Transverse colon (tissue), 4 donors: ENCODE results near the gene MCRS1. TPM values are rescaled to one million over a fixed set of nuclear protein-coding genes. Genes with fewer than 3 reads are reported as not detected.

Experiments used
- DNase-seq: peaks from one replicate; pipeline ENCODE4 v3.0.0-alpha.2; 2019
- H3K27ac ChIP-seq, 4 donors: fragments of 200-600 bp; sonication (generic); 2 replicates each; pipeline ENCODE4 v1.5.1; 2016 to 2018; ENCODE audit warnings: inconsistent platforms in 4 of 4
- H3K27me3 ChIP-seq: fragments of 200-600 bp; sonication (generic); 2 replicates; pipeline ENCODE4 v1.5.1; 2017; ENCODE audit warnings: inconsistent platforms
- H3K36me3 ChIP-seq, 4 donors: fragments of 200-600 bp; sonication (generic); 2 replicates each; pipeline ENCODE4 v1.5.1; 2017 to 2019; ENCODE audit warnings: inconsistent platforms in 4 of 4
- H3K4me1 ChIP-seq, 4 donors: fragments of 200-600 bp; sonication (generic); 2 replicates each; pipeline ENCODE4 v1.5.1; 2017 to 2020; ENCODE audit warnings: inconsistent platforms in 4 of 4
- H3K4me3 ChIP-seq, 4 donors: fragments of 200-600 bp; sonication (generic); 1 replicate in 1 of 4; 2 replicates in 3 of 4; pipeline versions ENCODE4 v1.5.1 to v1.6.1; 2017 to 2019; ENCODE audit warnings: inconsistent platforms in 4 of 4
- H3K9me3 ChIP-seq, 2 donors: fragments of 200-600 bp; sonication (generic); 2 replicates each; pipeline ENCODE4 v1.5.1; 2017 to 2019; ENCODE audit warnings: inconsistent platforms in 2 of 2
- CTCF ChIP-seq, 5 experiments: fragments of 200-600 bp in 3 of 5; fragments of 450-650 bp in 2 of 5; sonication (generic) in 3 of 5; IDR thresholded peaks; 1 replicate in 2 of 5; 2 replicates in 3 of 5; pipeline ENCODE4 v1.5.1; 2016 to 2017; ENCODE audit warnings: antibody characterized with exemption in 5 of 5, inconsistent platforms in 3 of 5, mild to moderate bottlenecking in 2 of 5, moderate library complexity in 1 of 5
- EP300 ChIP-seq: sonication (generic); formaldehyde crosslinking; IDR thresholded peaks from one replicate; pipeline ENCODE4 v1.6.1; 2017; ENCODE audit warnings: antibody characterized with exemption, low read depth
- POLR2A ChIP-seq: fragments of 450-650 bp; IDR thresholded peaks from one replicate; pipeline ENCODE4 v1.6.1; 2016; ENCODE audit warnings: antibody characterized with exemption, mild to moderate bottlenecking, moderate library complexity
- POLR2AphosphoS5 ChIP-seq, 3 donors: sonication (generic); formaldehyde crosslinking; IDR thresholded peaks; one replicate each; pipeline ENCODE4 v1.6.1; 2016; ENCODE audit warnings: antibody characterized with exemption in 3 of 3
- whole genome bisulfite sequencing, 2 donors: methylation state at CpG; one replicate each; pipeline ENCODE4 v1.1.5; 2018; ENCODE audit warnings: low coverage in 1 of 2; 5-methylcytosine and 5-hydroxymethylcytosine counted together
- in situ Hi-C, 4 donors: fragments of 200-750 bp; cut with MboI; loops; one replicate each; pipeline versions ENCODE4 v1.15.0 to v1.15.1; 2017; ENCODE audit warnings: low sequenced_read_pairs in 3 of 4, low pct_ligation_motif_present in 1 of 4, low pct_unique_long_range_greater_than_20kb in 1 of 4
- intact Hi-C: fragments of 100-400 bp; cut with DNase I; formaldehyde crosslinking; loops from one replicate; pipeline ENCODE4 v1.15.1; 2023; ENCODE audit warnings: low total_unique reads
- total RNA-seq, 4 donors: library from RNA; depleted of rRNA; stranded (reverse); fragments of >200 nt; gene quantifications; one replicate each; pipeline ENCODE4 v1.1.0, GENCODE V29; 2016

The MCRS1 gene
- total RNA-seq, 4 donors from 2014 or later: 57.8 to 120 (median 78.4) TPM

GRCh38 chr12:49545815-49546214 lies 22.1 kb downstream of the MCRS1 start:
- in situ Hi-C loops (no loop called here), intact Hi-C loops (no loop called here)
- Histone ChIP-seq H3K36me3 (no peaks in the 10 kb centered on the region), H3K9me3 (no peaks in the 10 kb centered on the region), H3K4me1 (peaks cover 0 to 11% (median 10%) of the 10 kb centered on the region in 4 donors), H3K4me3 (no peak overlapping the region), H3K27me3 (peaks cover 69% of the 10 kb centered on the region), H3K27ac (no peak overlapping the region)
- WGBS, 2 donors: 76% methylated on average over 4 of the region's 4 CpGs; no CpG with 5 or more reads in 1 of the 2 donors
- no peak for DNase-seq
- no peak for TF ChIP-seq EP300
- TF ChIP-seq POLR2AphosphoS5 (IDR thresholded peaks at IDR 0.05): no peak
- TF ChIP-seq CTCF (IDR thresholded peaks at IDR 0.05): no peak

GRCh38 chr12:49543914-49544815 lies 23.8 kb downstream of the MCRS1 start:
- 66 to 67% methylated on average over 3 to 39 of the region's 39 CpGs for WGBS, 2 donors
- Histone ChIP-seq H3K4me1 (peaks cover 4 to 14% (median 11%) of the 10 kb centered on the region in 4 donors), H3K36me3 (no peaks in the 10 kb centered on the region), H3K4me3 (no peak overlapping the region), H3K27ac (no peak overlapping the region), H3K27me3 (peaks cover 78% of the 10 kb centered on the region), H3K9me3 (no peaks in the 10 kb centered on the region)
- intact Hi-C loops (no loop called here), in situ Hi-C loops (no loop called here)
- TF ChIP-seq CTCF (IDR thresholded peaks at IDR 0.05): no peak
- no peak for TF ChIP-seq POLR2AphosphoS5 (IDR thresholded peaks at IDR 0.05)
- no peak for TF ChIP-seq EP300
- TF ChIP-seq POLR2A: no peak
- DNase-seq: no peak

GRCh38 chr12:49543221-49543913 lies 24.6 kb downstream of the MCRS1 start:
- peaks cover 78% of the 10 kb centered on the region for H3K27me3 ChIP-seq
- peaks cover 4 to 14% (median 9%) of the 10 kb centered on the region in 4 donors for H3K4me1 ChIP-seq
- intact Hi-C loops (no loop called here), in situ Hi-C loops (no loop called here)
- WGBS, 2 donors: 51 to 60% methylated on average over 1 to 10 of the region's 20 CpGs
- DNase-seq: no peak
- TF ChIP-seq EP300 (no peak), POLR2AphosphoS5 (IDR thresholded peaks at IDR 0.05) (no peak), CTCF (IDR thresholded peaks at IDR 0.05) (no peak), POLR2A (no peak)
- H3K27ac ChIP-seq: no peak overlapping the region
- H3K9me3 ChIP-seq: no peaks in the 10 kb centered on the region
- no peak overlapping the region for H3K4me3 ChIP-seq
- H3K36me3 ChIP-seq: no peaks in the 10 kb centered on the region

- no peaks in the 10 kb centered on the region for H3K36me3 ChIP-seq
- peaks cover 78% of the 10 kb centered on the region for H3K27me3 ChIP-seq
- in situ Hi-C loops: no loop called here
- no peak overlapping the region for H3K4me3 ChIP-seq
- no peak overlapping the region for H3K27ac ChIP-seq
- H3K9me3 ChIP-seq: no peaks in the 10 kb centered on the region
- 40 to 95% methylated on average over 1 to 15 of the region's 15 CpGs for WGBS, 2 donors
- intact Hi-C loops: no loop called here
- no peak for DNase-seq
- peaks cover 6 to 21% (median 16%) of the 10 kb centered on the region in 4 donors for H3K4me1 ChIP-seq
- no peak for TF ChIP-seq EP300
- no peak for TF ChIP-seq CTCF (IDR thresholded peaks at IDR 0.05)
- no peak for TF ChIP-seq POLR2A
- no peak for TF ChIP-seq POLR2AphosphoS5 (IDR thresholded peaks at IDR 0.05)
Measured at GRCh38 chr12:49542592-49543160, 25.3 kb downstream of the MCRS1 start.
